OCI-M2 (cell line): ENCODE data around the gene PCDHGB3.
"Not testable (repeated sequence)": the region's sequence is repeated elsewhere in the genome, so short reads cannot be mapped to it uniquely, and the experiment has no call there.

ENCODE experiments used
- DNase-seq: peaks from one replicate; lab custom pipeline; 2025; ENCODE audit not compliant: unreplicated experiment; lab: John Stamatoyannopoulos, UW

PCDHGB3 gene

DNA sequence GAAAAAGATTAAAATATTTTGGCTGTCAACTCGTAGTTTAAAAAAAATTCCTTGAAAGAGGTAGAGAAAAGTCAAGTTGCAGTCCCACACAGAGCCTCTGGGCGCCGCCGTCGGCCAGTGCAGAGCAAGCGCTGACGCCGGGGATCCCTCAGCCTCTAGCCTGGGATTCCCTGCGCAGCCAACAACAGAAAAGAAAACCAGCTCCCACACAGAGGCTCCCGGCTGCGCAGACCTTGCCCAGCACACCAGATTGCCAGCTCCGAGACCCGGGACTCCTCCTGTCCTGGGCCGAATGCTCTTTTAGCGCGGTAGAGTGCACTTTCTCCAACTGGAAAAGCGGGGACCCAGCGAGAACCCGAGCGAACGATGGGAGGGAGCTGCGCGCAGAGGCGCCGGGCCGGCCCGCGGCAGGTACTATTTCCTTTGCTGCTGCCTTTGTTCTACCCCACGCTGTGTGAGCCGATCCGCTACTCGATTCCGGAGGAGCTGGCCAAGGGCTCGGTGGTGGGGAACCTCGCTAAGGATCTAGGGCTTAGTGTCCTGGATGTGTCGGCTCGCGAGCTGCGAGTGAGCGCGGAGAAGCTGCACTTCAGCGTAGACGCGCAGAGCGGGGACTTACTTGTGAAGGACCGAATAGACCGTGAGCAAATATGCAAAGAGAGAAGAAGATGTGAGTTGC lies 47.6 kb downstream of the PCDHGB3 start, which contains the start of gene PCDHGB7:
TSS of gene PCDHGB7 (plus strand) at position 184 of the 679 bp plus-strand sequence. CDS start at position 367, 183 bp downstream.
- not testable (repeated sequence) for DNase-seq

DNA sequence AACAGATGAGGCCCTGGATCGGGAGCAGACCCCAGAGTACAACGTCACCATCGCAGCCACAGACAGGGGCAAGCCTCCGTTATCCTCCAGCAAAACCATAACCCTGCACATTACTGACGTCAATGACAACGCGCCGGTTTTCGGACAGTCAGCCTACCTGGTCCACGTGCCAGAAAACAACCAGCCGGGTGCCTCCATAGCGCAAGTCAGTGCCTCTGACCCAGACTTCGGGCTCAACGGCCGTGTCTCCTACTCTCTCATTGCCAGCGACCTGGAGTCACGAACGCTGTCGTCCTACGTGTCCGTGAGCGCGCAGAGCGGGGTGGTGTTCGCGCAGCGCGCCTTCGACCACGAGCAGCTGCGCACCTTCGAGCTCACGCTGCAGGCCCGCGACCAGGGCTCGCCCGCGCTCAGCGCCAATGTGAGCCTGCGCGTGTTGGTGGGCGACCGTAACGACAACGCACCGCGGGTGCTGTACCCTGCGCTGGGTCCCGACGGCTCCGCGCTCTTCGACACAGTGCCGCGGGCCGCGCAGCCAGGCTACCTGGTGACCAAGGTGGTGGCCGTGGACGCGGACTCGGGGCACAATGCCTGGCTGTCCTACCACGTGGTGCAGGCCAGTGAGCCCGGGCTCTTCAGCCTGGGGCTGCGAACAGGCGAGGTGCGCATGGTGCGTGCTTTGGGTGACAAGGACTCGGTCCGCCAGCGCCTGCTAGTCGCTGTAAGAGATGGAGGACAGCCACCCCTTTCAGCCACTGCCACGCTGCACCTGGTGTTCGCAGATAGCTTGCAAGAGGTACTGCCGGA lies 49.2 kb downstream of the PCDHGB3 start:
- no peak for DNase-seq

DNA sequence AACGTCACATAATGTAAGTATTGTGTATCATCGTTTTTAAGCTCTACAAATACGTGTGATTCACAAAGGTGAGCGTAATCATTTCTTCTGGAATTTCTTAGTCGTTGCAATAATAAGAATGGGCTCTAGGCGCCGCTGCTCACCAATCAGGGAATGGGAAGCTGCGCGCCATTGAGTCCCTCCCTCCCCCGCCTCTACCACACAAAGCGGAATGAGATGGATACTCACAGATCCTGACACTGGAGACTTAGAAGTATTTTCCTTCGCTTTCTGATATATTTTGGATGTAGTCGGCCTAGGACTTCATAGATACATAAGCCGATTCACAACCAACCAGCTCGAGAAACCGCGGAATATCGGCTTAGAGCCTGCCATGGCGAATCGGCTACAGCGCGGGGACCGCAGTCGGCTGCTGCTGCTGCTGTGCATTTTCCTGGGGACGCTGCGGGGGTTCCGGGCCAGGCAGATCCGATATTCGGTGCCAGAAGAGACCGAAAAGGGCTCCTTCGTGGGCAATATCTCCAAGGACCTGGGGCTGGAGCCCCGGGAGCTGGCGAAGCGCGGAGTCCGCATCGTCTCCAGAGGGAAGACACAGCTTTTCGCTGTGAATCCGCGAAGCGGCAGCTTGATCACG lies 50.9 kb downstream of the PCDHGB3 start, which contains the start of gene PCDHGA11:
TSS of gene PCDHGA11 (plus strand) at position 197 of the 634 bp plus-strand sequence. CDS start at position 374, 177 bp downstream.
- DNase-seq = no peak

DNA sequence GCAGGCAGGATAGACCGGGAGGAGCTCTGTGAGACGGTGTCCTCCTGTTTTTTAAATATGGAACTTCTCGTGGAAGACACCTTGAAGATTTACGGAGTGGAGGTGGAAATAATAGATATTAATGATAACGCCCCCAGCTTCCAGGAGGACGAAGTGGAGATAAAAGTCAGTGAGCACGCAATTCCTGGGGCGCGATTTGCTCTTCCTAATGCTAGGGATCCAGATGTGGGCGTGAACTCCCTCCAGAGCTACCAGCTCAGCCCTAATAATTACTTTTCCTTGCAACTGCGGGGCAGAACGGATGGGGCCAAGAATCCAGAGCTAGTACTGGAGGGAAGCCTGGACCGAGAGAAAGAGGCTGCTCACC lies 51.4 kb downstream of the PCDHGB3 start:
- no peak for DNase-seq
